Endothelial cell of umbilical vein (primary cell): ENCODE results near the gene PMAIP1.

Experiments
- CTCF ChIP-seq, 2 donors: IDR thresholded peaks; 1 replicate in 1 of 2; 2 replicates in 1 of 2; pipeline ENCODE4 v1.5.1; 2011; ENCODE audit warnings: low read length in 2 of 2, mild to moderate bottlenecking in 2 of 2, moderate library complexity in 2 of 2, control low read depth in 1 of 2, inconsistent platforms in 1 of 2, low read depth in 1 of 2; ENCODE audit not compliant: insufficient read depth in 1 of 2; ENCODE audit errors: extremely low read depth in 1 of 2
- EZH2 ChIP-seq: IDR thresholded peaks from 2 replicates; pipeline ENCODE4 v1.6.1; 2012; ENCODE audit warnings: borderline replicate concordance, low read depth, mild to moderate bottlenecking, moderate library complexity, low read length, inconsistent platforms; ENCODE audit not compliant: severe bottlenecking
- FOS ChIP-seq: IDR thresholded peaks from 2 replicates; pipeline ENCODE4 v1.6.1; 2011; ENCODE audit warnings: mild to moderate bottlenecking, low read length, moderate library complexity, borderline replicate concordance; ENCODE audit not compliant: insufficient read depth
- GATA2 ChIP-seq: IDR thresholded peaks from 2 replicates; pipeline ENCODE4 v1.7.0; 2011; ENCODE audit warnings: low read depth, mild to moderate bottlenecking, moderate library complexity, mixed read lengths, low read length; ENCODE audit not compliant: insufficient read length, insufficient read depth
- JUN ChIP-seq: IDR thresholded peaks from 2 replicates; pipeline ENCODE4 v1.6.1; 2011; ENCODE audit warnings: borderline replicate concordance, low read depth; ENCODE audit not compliant: insufficient read length, insufficient read depth
- MAX ChIP-seq: IDR thresholded peaks from 2 replicates; pipeline ENCODE4 v1.6.1; 2011; ENCODE audit not compliant: insufficient read depth, insufficient read length
- MYC ChIP-seq: IDR thresholded peaks from one replicate; pipeline ENCODE4 v1.6.1; 2011; ENCODE audit warnings: mild to moderate bottlenecking, low read depth, low read length
- POLR2A ChIP-seq: IDR thresholded peaks from 2 replicates; pipeline ENCODE4 v1.6.1; 2012; ENCODE audit warnings: low read depth, mild to moderate bottlenecking, control low read depth, low read length
- POLR2AphosphoS5 ChIP-seq: IDR thresholded peaks from 2 replicates; pipeline ENCODE4 v1.6.1; 2012; ENCODE audit warnings: low read depth, mild to moderate bottlenecking, control low read depth, low read length, moderate library complexity; ENCODE audit not compliant: insufficient read depth

- no peak for TF ChIP-seq JUN
- no peak for TF ChIP-seq MAX
- no peak for TF ChIP-seq POLR2AphosphoS5
- no peak for TF ChIP-seq CTCF (IDR thresholded peaks at IDR 0.05; ENCODE audit: extremely low read depth in 1 of 2, insufficient read depth in 1 of 2, low read depth in 1 of 2, low read length in 2 of 2)
- TF ChIP-seq EZH2: no peak
- no peak for TF ChIP-seq POLR2A
- TF ChIP-seq MYC: no peak
- TF ChIP-seq FOS: no peak
- no peak for TF ChIP-seq GATA2
Observed at GRCh38 chr18:59866551-59867269, 33.1 kb upstream of the PMAIP1 start.
